Suprapubic skin (tissue), 4 donors: ENCODE measurements around the gene CDKN2AIPNL. TPM values are rescaled to one million over a fixed set of nuclear protein-coding genes. Genes with fewer than 3 reads are reported as not detected.
A peak's percentile ranks its signal among the peaks of the same experiment; 100 is the strongest.

Experiments
- DNase-seq, 2 donors: peaks; one replicate each; pipeline ENCODE4 v3.0.0-alpha.2; 2019; ENCODE audit warnings: low spot score in 2 of 2
- H3K27ac ChIP-seq: fragments of 200-600 bp; sonication (generic); one replicate; pipeline ENCODE4 v1.5.1; 2019
- H3K27me3 ChIP-seq: fragments of 200-600 bp; sonication (generic); one replicate; pipeline ENCODE4 v1.5.1; 2019
- H3K36me3 ChIP-seq: fragments of 200-600 bp; sonication (generic); one replicate; pipeline ENCODE4 v1.5.1; 2019
- H3K4me1 ChIP-seq: fragments of 200-600 bp; sonication (generic); one replicate; pipeline ENCODE4 v1.5.1; 2019
- H3K4me3 ChIP-seq: fragments of 200-600 bp; sonication (generic); one replicate; pipeline ENCODE4 v1.5.1; 2019; ENCODE audit warnings: mild to moderate bottlenecking
- H3K9me3 ChIP-seq: fragments of 200-600 bp; sonication (generic); one replicate; pipeline ENCODE4 v1.5.1; 2019
- CTCF ChIP-seq, 2 donors: fragments of 200-600 bp in 1 of 2; fragments of 450-650 bp in 1 of 2; sonication (generic) in 1 of 2; IDR thresholded peaks; one replicate each; pipeline ENCODE4 v1.5.1; 2016 to 2019; ENCODE audit warnings: antibody characterized with exemption in 2 of 2, mild to moderate bottlenecking in 1 of 2, moderate library complexity in 1 of 2
- EP300 ChIP-seq: sonication (generic); formaldehyde crosslinking; IDR thresholded peaks from one replicate; pipeline ENCODE4 v1.6.1; 2017; ENCODE audit warnings: antibody characterized with exemption
- POLR2A ChIP-seq, 2 donors: fragments of 450-650 bp; IDR thresholded peaks; one replicate each; pipeline ENCODE4 v1.6.1; 2017; ENCODE audit warnings: antibody characterized with exemption in 2 of 2, mild to moderate bottlenecking in 2 of 2, moderate library complexity in 2 of 2
- POLR2AphosphoS5 ChIP-seq, 3 donors: sonication (generic); formaldehyde crosslinking; IDR thresholded peaks; one replicate each; pipeline ENCODE4 v1.6.1; 2017; ENCODE audit warnings: antibody characterized with exemption in 3 of 3
- WGBS: methylation state at CpG from one replicate; pipeline ENCODE4 v1.1.5; 2018; 5-methylcytosine and 5-hydroxymethylcytosine counted together
- total RNA-seq, 4 donors: library from RNA; depleted of rRNA; stranded (reverse); fragments of >200 nt; gene quantifications; one replicate each; pipeline ENCODE4 v1.1.0, GENCODE V29; 2016

The CDKN2AIPNL gene
- total RNA-seq, 4 donors from 2014 or later, result 14.7 to 21.9 (median 21.4) TPM

GRCh38 chr5:134403951-134404350 is 7.7 kb downstream of the CDKN2AIPNL start:
- H3K36me3 ChIP-seq, result peaks cover 22% of the 10 kb centered on the region
- 78% methylated on average over 5 of the region's 5 CpGs for WGBS
- TF ChIP-seq EP300 (no peak), POLR2AphosphoS5 (IDR thresholded peaks at IDR 0.05) (no peak), CTCF (IDR thresholded peaks at IDR 0.05) (peak in 1 of 2 donors; percentile 10), POLR2A (IDR thresholded peaks at IDR 0.05) (no peak)

GRCh38 chr5:134398609-134399155 is 13.0 kb downstream of the CDKN2AIPNL start:
- WGBS, result 100% methylated on average over 2 of the region's 2 CpGs
- no peak for DNase-seq
- H3K4me1 ChIP-seq, result no peaks in the 10 kb centered on the region
- H3K27ac ChIP-seq, result no peak overlapping the region
- no peak for TF ChIP-seq EP300
- no peak for TF ChIP-seq POLR2AphosphoS5 (IDR thresholded peaks at IDR 0.05)
- TF ChIP-seq POLR2A (IDR thresholded peaks at IDR 0.05), result no peak
- no peak for TF ChIP-seq CTCF (IDR thresholded peaks at IDR 0.05)
- peaks cover 65% of the 10 kb centered on the region for H3K36me3 ChIP-seq
- no peaks in the 10 kb centered on the region for H3K9me3 ChIP-seq
- H3K4me3 ChIP-seq, result no peak overlapping the region
- no peaks in the 10 kb centered on the region for H3K27me3 ChIP-seq

More at GRCh38 chr5:134403951-134404350, 7.7 kb downstream of the CDKN2AIPNL start:
- Histone ChIP-seq H3K4me3 (no peak overlapping the region), H3K9me3 (no peaks in the 10 kb centered on the region), H3K27me3 (no peaks in the 10 kb centered on the region), H3K27ac (no peak overlapping the region), H3K4me1 (peaks cover 2% of the 10 kb centered on the region)
- DNase-seq, result no peak

- Histone ChIP-seq H3K4me3 (no peak overlapping the region), H3K36me3 (peaks cover 77% of the 10 kb centered on the region), H3K27me3 (no peaks in the 10 kb centered on the region), H3K4me1 (no peaks in the 10 kb centered on the region), H3K27ac (no peak overlapping the region), H3K9me3 (no peaks in the 10 kb centered on the region)
- WGBS, result 89% methylated on average over 1 of the region's 2 CpGs
- TF ChIP-seq POLR2A (IDR thresholded peaks at IDR 0.05), result no peak
- no peak for TF ChIP-seq CTCF (IDR thresholded peaks at IDR 0.05)
- TF ChIP-seq EP300, result no peak
- TF ChIP-seq POLR2AphosphoS5 (IDR thresholded peaks at IDR 0.05), result no peak
- DNase-seq, result no peak
These were observed 14.5 kb downstream of the CDKN2AIPNL start for GRCh38 chr5:134397196-134397595.

GRCh38 chr5:134396274-134396673 is 15.4 kb downstream of the CDKN2AIPNL start:
- Histone ChIP-seq H3K27ac (no peak overlapping the region), H3K27me3 (no peaks in the 10 kb centered on the region), H3K36me3 (peaks cover 81% of the 10 kb centered on the region), H3K9me3 (no peaks in the 10 kb centered on the region), H3K4me1 (no peaks in the 10 kb centered on the region), H3K4me3 (no peak overlapping the region)
- WGBS, result 91% methylated on average over 4 of the region's 4 CpGs
- no peak for DNase-seq
- TF ChIP-seq EP300, result no peak
- no peak for TF ChIP-seq POLR2A (IDR thresholded peaks at IDR 0.05)
- no peak for TF ChIP-seq CTCF (IDR thresholded peaks at IDR 0.05)
- no peak for TF ChIP-seq POLR2AphosphoS5 (IDR thresholded peaks at IDR 0.05)

GRCh38 chr5:134394932-134395331 is 16.7 kb downstream of the CDKN2AIPNL start:
- 87% methylated on average over 7 of the region's 7 CpGs for WGBS
- no peak for TF ChIP-seq CTCF (IDR thresholded peaks at IDR 0.05)
- no peak for TF ChIP-seq POLR2AphosphoS5 (IDR thresholded peaks at IDR 0.05)
- no peak for TF ChIP-seq EP300
- no peak for TF ChIP-seq POLR2A (IDR thresholded peaks at IDR 0.05)
- peaks cover 90% of the 10 kb centered on the region for H3K36me3 ChIP-seq
- no peak overlapping the region for H3K27ac ChIP-seq
- H3K4me1 ChIP-seq, result no peaks in the 10 kb centered on the region
- no peak for DNase-seq
- no peak overlapping the region for H3K4me3 ChIP-seq
- no peaks in the 10 kb centered on the region for H3K27me3 ChIP-seq
- H3K9me3 ChIP-seq, result no peaks in the 10 kb centered on the region
